Stimulated activated CD8-positive, alpha-beta memory T cell treated with anti-CD3 and anti-CD28 coated beads, Interleukin-12 subunit alpha, Interleukin-12 subunit beta, amount 100 ng/mL, for 4 hours (primary cell): Measurements from ENCODE around the gene HHATL.

Experiments used
- DNase-seq: peaks from one replicate; pipeline ENCODE4 v3.0.0-alpha.2; 2020; ENCODE audit warnings: low read depth

Gene HHATL

DNA sequence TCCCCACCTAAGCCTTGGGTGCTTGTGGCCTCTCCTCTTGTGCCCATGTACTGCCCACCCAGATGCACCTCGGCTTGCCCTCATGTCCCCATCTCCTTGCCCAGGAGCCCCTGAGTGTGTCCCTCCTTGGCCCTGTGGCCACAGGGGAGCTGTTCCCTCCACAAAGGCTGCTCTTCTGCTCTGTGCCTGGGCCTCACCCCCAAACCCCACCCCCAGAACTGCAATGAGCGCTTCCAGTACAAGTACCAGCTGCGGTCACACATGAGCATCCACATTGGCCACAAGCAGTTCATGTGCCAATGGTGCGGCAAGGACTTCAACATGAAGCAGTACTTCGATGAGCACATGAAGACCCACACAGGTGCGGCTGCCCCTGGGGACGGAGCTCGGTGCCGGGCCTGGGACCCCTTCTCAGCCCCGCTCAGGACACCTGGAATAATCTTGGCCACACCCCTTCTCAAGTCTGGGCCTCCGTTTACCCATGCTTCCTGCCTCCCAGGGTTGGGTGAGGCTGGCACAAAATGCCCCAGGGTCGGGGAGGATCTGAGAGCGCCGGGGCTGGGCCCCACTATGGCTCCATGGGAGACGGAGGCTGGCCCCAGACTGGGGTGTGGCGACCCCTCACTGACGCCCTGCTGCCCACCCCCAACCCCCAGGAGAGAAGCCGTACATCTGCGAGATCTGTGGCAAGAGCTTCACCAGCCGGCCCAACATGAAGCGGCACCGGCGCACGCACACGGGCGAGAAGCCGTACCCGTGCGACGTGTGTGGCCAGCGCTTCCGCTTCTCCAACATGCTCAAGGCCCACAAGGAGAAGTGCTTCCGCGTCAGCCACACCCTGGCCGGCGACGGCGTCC lies 38.8 kb downstream of the HHATL start:
- no peak for DNase-seq

DNA sequence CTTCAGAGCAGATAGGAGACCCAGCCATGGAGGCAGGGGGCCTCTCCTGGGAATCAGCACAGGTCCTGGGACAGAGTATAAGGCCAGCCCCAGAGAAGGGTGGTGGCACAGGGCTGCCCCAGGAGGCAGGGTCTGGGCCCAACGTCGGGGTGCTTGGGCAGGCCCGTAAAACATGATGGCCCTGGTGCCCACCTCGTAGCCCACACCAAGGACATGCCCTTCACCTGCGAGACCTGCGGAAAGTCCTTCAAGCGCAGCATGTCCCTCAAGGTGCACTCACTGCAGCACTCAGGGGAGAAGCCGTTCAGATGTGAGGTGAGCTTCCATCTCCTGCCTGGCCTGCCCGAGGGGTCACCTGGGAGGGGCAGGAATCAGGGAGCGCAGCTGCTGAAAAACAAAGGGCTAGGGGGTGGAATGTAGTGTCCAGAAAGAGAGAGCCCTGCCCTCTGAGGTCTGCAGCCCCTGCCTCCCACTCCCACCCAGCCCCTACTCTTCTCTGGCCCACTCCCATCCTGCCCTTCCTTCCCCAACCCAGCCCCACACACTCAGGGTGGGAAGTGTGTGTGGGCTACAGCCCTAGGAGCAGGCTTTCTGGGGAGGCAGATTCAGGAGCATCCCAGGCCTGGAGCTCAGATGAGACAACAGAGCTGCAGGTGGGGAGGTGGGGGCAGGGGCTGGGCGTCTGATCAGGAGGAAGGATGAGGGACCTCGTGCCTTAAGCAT lies 39.6 kb downstream of the HHATL start:
- no peak for DNase-seq

DNA sequence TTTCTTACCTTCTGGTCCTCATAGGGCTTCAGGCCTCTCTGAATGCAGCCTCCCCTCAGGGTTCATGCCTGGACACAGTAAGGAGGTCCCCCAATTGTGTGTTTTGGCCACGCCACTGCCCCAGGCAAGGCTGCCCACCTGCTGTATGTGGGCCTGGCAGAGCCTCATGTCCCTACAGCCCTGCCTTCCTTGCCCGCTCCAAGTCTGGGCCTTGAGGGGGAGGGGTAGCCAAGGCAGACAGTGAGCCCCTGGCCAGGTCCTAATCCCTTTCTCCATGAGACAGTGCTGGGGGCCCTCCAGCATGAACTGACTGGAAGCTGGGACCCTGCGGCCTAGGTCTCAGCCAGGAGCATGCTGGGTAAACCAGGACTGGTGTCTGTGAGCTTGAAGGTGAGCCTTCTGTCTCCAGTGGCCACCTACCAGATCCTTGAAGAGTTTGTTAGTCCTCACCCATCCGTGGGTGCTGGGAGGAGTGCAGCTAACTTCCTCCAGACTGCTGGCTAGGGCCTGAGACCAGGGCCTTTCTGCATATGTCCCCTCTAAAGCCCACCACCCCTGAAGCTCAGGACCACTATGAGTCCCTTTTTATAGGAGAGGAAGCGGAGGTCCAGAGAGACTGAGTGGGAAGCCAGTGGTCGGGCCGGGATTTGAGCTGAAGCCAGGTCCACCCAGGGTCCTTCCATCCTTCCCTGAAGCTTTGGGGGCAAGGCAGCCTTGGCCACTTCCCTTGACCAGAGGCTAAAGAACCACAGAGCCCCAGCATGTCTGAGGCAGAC lies 40.4 kb downstream of the HHATL start:
- DNase-seq = no peak

DNA sequence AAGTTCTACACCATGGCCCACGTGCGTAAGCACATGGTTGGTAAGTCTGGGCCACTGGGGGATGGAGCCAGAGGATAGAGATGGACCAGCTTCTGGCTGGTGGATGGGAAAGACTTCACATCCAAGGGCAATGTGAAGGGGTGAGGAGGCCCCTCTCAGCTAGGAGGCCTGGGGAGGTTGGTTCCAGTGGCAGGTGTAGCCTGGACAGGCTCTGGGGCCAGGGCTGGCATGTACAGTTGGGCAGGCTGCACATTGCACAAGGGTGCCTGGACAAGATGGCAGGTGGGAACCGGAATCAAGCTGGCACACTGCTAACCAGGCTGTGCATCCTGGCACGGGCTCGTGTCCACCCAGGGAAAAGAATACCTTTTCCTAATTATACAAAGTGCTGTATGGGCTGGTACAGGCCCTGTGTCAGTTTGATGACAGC lies 41.0 kb downstream of the HHATL start:
- no peak for DNase-seq

DNA sequence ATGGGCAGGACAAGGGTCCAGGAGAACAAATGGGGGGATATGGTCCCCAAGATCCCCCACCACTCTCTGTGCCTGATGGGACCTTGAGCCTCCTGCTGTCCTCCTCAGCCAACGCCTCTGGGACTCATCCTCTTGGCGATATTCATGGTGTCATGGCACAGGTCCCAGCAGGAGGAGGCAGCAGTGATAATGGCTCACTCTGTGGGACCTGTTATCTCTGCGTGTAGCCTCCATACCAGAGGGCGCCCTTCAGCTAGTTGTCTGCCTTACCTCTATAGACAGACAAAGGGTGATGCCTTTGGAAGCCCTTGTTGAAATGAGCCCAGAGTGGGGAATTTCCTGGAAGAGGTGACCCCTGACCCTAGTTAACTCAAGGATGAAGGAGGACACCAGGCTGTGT lies 41.7 kb downstream of the HHATL start:
- DNase-seq = no peak

DNA sequence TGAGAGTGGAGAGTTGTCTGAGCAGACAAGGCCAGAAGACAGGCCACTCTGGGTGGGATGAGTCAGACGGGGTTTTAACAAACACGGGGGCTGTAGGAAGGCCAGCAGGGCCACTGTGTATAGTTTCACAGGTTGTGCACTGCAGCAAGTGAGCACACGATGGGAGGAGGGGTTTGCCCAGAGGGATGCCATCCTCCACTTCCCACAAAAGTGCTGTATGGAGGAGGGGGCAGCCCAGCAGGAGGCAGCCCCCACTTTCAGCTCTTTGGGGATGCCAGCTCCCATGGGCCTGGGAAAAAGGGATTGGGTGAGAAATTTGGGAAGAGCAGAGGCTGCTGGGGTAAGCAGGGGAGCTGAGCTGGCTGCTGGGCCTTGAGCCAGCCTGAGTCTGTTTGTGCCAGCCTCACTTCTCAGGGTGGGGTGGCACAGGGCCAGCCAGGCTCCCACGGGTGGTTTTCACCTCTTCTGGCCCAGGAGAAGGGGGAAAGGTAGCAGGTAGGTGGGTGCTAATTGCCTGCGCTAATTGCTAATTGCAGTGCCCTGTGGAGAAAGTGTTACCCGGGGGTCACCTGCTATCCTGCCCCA lies 42.4 kb downstream of the HHATL start:
- DNase-seq = no peak

DNA sequence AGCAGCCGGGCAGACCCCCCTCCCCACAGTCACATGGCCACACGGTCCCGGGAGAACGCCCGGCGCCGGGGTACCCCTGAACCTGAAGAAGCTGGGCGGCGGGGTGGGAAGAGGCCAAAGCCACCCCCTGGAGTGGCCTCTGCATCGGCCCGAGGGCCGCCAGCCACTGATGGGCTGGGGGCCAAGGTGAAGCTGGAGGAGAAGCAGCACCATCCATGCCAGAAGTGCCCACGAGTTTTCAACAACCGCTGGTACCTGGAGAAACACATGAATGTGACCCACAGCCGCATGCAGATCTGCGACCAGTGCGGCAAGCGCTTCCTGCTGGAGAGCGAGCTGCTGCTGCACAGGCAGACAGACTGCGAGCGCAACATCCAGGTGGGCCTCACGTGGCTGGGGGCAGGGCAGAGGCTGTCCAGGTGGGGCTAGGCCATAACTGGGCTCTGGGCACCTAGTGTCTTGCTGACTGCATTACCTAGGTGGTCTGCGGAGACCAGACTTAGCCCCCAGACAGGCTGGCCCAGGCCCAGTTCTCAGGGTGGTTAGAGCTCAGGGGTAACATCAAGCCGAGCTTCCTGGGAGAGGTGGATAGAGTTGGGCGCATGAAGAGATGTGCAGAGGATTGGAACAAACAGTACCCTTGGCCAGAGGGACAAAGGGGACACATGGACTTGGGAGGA lies 43.0 kb downstream of the HHATL start:
- no peak for DNase-seq

DNA sequence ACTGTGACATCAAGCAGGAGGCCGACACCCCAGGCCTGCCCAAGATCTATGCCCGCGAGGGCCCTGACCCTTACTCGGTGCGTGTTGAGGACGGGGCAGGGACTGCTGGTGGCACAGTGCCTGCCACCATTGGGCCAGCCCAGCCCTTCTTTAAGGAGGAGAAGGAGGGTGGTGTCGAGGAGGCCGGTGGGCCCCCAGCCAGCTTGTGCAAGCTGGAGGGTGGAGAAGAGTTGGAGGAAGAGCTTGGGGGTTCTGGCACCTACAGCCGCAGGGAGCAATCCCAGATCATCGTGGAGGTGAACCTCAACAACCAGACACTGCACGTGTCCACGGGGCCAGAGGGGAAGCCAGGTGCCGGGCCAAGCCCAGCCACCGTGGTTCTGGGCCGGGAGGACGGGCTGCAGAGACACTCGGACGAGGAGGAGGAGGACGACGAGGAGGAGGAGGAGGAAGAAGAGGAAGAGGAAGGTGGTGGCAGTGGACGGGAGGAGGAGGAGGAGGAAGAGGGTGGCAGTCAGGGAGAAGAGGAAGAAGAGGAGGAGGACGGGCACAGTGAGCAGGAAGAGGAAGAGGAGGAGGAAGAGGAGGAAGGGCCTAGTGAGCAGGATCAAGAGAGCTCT lies 43.7 kb downstream of the HHATL start:
- no peak for DNase-seq

DNA sequence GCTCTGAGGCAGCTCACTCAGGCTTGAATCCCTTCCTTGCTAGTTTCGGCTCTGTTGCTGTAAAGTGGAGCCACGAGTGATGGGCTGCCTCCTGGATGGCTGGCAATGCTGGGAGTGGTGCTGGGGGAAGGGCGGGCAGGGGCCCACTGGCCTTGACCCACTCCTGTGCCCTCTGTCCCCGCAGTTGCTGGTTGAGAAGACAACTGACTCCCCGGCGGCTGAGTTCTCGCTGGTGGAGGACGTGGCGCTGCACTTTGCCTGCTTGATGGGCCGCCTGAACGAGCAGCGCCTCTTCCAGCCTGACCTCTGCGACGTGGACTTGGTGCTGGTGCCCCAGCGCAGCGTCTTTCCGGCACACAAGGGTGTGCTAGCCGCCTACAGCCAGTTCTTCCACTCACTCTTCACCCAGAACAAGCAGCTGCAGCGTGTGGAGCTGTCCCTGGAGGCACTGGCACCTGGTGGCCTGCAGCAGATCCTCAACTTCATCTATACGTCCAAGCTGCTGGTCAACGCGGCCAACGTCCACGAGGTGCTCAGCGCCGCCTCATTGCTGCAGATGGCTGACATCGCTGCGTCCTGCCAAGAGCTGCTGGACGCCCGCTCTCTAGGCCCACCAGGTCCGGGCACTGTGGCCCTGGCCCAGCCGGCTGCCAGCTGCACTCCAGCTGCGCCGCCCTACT lies 44.4 kb downstream of the HHATL start:
- no peak for DNase-seq

DNA sequence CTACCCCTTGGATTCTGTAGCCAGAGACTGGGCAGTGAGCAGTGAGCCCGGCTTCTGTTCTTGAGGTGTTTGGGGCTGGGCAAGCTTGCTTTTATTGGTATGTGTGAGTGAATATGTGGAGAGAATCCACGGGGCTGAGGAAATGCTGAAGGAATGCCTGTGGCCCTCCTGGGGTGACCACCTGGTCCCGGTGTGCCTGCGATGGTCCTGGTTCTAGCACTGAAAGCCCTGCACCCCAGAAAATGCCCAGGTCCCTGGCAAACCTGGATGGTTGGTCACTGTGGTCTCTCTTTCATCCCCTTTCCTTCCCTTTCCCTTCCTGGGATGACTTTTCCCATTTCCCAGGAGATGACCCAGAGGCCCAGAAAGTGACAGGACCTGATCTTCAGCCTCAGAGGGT lies 44.9 kb downstream of the HHATL start:
- DNase-seq = no peak

DNA sequence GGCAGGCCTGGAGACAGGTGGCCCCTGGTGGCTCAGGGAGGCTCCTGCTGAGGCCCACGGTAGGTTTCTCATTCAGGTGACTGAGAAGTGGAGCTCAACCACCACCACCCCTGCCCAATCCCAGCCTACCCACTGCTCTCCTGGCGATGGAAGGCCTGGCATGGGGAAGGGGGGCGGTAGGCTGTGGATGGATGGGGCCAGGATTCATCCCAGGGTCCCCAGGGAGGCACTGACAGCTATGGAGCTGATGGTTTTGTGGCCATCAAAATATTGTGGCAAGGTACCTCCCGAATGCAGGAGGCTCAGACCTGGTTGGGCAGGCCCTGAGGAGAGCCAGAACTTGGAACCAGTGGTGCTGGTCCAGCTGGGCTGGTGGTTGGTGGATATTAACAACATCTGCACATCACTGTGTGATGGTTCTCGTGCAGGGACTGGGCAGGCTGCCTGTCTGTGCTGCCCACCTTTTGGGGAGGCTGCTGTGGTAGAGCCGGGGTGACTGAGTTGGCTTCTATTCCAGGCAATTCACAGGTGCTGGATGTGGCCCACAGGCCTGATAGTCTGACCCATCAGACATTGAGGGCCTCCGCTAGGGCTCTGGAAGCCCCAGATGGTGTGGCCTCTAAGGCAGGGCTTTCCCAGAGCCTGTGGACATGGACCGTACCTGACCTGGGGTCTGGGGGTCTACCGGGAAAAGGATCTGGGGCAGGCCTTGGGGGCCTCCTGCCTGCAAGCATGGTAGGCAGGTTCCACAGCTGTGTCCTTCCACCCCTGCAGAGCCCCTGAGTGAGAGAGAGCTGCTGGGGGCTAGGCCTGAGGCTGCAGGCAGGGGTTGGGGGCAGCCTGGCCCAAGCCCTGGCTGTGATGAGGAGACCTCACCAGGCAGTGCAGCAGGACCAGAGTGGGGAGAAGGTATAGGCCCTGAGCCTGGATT lies 45.7 kb downstream of the HHATL start:
- DNase-seq = no peak

DNA sequence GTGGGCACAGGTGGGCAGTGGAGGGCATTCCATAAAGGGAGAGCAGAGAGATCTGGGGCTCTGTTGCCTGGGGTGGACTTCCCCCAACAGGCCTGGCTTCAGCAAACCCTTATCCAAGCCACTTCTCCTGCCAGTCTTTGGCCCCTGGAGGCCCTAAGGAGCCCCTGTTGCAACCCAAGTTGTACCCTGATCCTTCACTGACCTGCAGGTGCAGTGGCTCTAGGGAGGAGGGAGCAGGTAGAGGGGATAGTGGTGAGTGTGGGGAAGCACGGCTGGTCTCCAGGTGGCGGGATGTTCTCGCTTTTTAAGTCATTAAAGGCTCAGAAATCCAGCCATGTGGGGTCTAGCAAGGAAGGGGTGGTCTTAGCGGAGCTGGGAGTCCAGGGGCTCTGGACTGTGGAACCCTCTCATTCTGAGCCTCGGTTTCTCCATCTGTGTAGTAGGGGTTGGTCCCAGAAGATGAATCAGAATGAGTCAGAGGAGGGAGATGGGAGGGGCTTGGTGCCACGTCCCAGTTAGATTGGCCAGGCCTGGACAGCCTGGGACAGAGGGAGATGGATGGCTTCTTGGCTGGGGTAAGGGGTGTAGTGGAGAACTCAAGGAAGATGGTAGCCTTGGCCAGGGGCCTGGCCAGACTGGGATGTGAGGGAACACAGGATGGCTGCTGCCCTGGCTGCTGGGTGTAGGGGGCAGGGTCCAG lies 46.5 kb downstream of the HHATL start:
- DNase-seq = no peak

DNA sequence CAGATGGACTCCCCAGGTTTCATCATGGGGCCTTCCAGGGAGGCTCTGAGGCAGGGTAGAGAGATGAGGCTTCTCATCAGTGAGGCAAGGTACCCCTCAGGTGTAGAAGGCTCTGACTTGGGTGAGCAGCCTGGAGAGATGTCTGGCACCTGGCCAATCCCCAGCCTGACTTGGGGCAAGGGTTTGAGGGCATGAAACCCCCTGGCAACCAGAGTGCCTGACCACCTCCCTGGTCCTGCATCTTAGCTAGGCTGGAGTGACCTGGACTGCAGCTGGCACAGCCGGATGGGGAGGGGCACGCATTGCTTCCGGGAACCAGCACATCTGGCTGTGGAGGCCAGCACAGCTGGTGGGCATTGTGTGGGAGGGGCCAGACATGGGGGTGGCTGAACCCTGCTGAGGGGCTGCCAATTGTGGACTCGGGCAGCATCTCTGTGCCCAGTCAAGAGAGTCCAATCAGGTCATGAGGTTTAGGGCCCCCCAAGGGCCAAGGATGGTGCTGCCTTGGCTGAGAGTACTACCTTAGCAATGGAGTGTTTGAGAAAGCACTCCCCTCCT lies 47.2 kb downstream of the HHATL start:
- DNase-seq = no peak

DNA sequence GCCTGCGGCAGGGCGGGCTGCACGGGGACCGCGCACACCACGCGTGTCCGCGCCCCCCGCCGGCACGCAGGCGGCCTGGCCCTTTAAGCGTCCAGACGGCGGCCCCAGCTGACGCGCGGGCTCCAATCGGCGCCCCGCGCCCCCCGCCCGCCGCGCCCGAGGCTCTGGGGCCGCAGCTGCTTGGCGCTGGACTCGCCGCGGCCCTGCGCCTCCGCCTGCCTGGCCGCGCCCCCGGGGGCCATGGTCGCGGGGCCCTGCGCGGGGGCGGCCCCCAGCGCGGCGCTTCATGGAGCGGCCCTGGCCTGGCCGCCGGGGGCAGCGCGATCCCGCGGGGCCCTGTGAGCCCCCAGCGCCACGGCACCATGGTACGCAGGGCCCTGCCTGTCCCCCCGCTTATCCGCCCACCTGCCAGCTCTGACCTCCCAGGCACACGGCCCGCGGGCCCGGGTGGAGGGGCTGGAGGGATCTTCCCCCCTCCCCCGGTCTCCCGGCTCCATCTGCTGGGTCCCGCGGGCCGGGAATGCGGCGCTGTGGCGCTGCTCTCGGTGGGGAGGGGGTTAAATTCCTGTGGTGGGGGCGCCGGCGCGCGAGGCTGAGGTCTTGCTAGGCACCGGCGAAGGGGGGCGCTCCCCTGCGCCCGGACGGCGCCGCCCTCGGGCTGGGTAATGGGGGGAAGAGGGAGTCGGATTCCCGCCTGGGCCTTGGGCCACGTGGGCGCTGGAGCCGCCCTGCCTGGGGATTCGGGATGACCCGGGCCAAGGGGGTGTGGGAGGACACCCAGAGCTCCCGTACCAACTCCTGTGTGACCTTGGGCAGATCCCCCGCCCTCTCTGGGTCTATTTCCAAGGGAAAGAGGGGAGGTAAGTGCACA lies 48.0 kb downstream of the HHATL start:
- DNase-seq = no peak

DNA sequence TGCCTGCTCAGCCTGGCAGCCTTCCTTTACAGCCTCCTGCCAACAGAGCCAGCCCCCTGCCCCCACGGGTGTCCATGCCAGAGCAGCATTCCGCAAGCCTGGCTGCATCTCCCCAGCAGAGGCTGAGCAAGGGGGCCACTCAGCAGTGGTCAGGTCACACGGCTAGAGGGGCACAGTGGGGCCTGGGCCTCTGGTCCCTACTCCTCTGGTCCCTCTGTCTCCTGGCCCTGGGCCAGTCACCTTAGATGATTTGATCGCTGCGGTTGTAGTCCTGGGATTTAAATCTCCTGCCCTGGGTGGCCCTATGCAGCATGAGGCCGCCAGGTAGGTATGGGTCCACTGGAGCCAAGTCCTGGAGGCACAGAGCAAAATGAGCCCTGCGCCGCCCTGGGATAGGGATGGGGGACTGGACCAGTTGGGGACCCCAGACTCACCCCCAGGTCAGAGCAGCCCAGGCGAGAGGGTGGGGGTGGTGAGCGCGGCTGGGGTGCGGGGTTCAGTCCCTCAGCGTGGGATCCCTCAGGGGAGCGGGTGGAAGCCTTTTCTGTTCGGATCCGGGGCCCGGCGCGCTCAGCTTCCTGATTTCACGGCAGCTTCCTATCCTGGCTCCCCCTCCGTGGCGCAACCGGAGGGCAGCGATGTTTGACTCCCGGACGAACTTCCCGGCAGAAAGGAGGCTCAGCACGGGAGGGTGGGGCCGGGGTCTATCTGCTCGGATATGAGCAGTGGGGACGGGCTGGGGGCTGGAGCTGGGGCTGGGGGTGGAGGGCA lies 48.9 kb downstream of the HHATL start, which contains the start of gene ZBTB47:
ZBTB47 (plus strand) TSS at position 138 of the 771 bp plus-strand sequence. CDS start 4,659 bp downstream, outside the sequence.
- no peak for DNase-seq

DNA sequence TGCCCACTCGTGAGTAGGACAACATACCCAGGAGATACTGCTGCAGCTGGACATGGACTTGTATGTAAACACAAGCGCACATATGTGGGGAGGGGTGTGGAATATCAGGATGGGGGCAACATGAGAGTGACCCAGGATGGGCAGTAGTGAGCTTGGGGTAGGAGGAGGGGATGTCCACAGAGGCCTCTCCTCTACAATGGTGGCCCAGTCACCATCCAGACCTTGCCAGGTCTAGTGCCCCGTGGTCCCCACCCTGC lies 49.4 kb downstream of the HHATL start:
- DNase-seq = no peak
